ENCODE results near the gene SLC4A1. TPM values are rescaled to one million over a fixed set of nuclear protein-coding genes. Genes with fewer than 3 reads are reported as not detected.

Gene SLC4A1
- total RNA-seq, 1 donor from 2014 or later, result not detected

- DNase-seq (ENCODE audit: low read depth in 2 of 2), result no peak
Observed at GRCh38 chr17:44284024-44284400, 16.1 kb upstream of the SLC4A1 start.

DNA sequence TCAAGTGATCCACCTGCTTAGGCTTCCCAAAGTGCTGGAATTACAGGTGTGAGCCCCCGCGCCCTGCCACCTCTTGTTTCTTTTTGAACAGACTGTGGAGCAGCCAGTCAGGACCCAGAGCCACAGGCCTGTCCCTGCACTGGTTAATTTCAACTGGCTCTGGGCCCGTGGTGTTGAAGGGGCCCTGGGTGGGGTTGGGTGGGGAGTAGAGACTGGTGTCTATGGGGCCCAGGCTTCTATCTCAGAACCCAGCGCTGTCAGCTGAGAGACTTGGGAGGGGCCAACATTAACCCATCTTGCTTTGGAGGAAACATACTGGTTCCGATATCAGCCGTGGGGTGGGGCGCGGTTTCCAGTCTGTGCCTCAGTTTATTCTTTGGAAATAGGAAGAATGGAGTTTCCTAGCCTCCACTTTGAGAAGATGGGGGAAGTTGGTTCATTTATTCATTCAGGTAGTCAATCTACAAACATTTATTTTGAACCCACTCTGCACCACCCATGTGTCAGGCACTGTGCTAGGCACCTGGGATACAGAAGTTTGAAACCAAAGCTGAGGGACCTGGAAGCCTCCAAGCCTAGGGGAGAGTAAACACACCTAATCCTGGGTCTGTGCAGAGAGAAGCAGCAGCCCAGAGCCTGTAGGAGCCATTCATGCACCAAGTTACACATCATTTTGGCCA, 15.5 kb upstream of the SLC4A1 start:
- DNase-seq (ENCODE audit: low read depth in 2 of 2), result no peak

DNA sequence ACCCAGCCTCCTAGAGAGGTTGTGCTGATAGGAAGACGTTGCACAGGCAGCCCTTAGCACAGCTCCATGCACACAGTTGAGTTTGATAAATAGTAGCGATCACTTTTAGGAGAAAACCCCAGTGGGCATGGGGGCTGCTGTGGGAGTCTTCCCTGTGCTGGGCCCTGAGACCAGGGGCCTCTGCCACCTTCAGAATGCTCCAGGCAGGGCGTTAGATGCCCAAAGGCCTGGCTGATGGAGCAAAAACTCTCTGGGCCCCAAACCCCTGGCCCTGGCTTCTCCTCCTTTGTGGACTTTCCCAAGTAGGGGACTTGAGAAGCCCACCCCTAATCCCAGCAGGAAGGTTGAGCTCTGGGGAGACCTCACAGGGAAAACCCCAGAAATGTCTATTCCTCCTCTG, 14.3 kb upstream of the SLC4A1 start:
- no peak for DNase-seq (ENCODE audit: low read depth in 2 of 2)

DNA sequence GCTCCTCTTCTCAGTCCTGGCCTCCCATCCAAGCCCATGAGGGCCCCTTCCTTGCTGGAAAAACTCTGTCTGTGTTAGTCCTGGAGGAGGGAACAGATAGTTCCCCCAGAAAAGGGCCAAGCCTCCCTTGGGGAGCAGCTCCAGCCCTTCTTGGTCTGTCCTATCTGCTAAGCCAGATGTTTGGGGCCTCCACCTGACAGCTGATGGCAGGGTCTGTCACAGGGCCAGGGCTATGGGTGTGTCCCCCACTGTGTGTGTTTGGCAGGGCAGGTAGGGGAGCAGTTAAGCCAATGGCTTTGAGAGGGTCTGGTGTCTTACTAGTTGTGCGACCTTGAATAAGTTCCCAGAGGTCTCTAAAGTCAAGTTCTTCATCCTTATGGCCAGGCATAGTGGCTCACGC, 13.6 kb upstream of the SLC4A1 start:
- DNase-seq (ENCODE audit: low read depth in 2 of 2), result no peak

DNA sequence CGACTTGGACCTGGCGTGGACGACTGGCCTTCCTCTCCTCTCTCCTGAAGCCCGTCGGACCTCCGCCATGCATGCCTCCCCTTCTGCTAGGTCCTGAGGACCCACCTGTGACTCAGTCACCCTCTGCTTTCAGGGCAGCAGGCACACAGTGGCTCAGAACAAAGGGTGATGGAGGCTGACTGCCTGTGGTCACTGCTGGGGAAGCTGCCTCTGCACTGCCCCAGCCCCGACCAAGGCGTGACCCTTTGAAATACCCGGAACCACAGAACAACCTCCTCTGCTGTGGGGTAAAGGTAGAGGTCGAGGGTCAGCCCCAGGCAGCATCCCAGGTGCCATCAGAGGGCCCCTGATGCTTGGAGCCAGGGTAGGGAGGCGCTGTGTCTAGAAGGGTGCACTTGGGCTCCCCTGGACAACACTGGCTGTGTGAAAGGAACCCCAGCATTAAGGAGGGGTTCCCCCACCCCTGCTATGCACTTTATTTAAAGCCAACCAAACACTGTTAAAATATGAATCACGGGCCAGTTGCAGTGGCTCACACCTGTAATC, 12.5 kb upstream of the SLC4A1 start:
- DNase-seq (ENCODE audit: low read depth in 2 of 2), result no peak

DNA sequence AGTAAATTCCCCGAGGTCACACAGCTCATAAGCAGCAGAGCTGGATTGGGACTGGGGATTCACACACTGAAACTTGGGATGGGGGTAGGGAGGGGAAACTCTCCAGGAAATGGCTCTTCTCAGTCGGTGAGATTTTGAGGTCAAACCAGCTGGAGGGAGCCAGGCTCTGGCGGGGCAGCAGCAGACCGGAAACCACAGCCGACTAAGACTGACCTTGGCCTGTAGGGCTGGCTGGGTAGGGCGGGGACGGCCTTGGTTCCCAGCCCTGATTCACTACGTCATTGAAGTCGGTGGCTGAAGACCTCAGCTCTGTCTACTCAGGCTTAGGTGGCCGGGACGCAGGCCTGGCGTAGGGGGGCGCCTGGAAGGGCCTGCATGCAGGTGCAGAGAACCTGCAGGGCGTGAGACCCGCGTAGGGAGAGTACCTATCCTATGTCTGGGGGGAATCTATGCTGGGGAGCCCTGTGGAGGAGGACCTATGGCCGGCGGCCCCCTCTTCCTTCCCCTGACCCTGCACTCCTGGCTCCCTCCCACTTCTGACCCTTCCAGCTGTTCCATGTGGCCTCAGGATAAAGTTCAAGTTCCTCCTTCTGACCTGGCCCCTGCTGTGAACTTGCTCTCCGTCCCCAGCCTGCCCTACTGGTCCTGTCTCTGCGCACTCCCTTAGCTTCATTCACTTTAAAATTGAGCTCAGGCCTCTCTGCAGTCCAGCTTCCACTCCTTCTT, 11.9 kb upstream of the SLC4A1 start:
- peak in 1 of 2 donors; percentile 88 for DNase-seq (ENCODE audit: low read depth in 2 of 2)

DNA sequence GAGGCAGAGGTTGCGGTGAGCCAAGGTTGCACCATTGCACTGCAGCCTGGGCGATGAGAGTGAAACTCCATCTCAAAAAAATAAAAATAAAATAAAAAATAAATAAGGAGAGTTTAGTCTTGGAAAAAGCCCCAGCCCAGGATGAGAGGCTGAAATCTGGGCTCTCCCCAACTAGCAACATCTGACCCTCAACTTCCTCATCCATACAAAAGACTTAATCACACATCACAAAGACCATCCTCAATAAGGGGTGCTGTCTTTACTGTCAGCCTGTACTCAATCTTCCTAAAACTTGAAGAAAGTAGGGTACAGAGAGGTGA, 11.4 kb upstream of the SLC4A1 start:
- DNase-seq (ENCODE audit: low read depth in 2 of 2), result no peak

DNA sequence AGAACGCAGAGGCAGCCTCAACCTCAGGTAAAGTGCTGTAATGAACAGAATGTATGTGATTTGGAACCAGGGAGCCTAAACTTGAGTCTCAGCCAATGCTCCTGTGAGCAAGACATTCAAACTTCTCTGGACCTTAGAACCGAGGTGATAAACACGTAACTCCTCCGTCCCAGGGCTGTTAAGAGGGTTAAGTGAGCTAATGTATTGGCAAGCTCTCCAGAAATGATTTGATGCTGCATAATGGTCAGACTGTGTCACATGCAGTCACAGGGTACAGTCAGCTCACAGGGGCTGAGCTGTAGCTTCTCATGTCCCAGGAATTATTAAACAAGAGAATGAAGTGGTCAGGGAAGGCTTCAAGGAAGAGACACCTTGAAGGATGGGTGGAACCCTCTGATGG, 10.0 kb upstream of the SLC4A1 start:
- DNase-seq (ENCODE audit: low read depth in 2 of 2), result no peak

DNA sequence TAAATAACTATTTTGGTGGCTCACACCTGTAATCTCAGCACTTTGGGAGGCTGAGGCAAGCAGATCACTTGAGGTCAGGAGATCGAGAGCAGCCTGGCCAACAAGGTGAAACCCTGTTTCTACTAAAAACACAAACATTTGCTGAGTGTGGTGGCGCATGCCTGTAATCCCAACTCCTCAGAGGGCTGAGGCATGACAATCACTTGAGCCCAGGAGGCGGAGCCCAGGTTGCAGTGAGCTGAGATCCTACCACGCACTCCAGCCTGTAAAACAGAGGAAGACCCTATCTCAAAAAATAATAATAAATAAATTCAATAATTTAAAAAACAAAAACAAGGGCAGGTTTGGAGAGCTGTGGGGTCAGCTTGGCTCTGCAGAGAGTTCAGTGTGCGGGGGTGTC, 5.7 kb upstream of the SLC4A1 start:
- DNase-seq (ENCODE audit: low read depth in 2 of 2), result no peak

DNA sequence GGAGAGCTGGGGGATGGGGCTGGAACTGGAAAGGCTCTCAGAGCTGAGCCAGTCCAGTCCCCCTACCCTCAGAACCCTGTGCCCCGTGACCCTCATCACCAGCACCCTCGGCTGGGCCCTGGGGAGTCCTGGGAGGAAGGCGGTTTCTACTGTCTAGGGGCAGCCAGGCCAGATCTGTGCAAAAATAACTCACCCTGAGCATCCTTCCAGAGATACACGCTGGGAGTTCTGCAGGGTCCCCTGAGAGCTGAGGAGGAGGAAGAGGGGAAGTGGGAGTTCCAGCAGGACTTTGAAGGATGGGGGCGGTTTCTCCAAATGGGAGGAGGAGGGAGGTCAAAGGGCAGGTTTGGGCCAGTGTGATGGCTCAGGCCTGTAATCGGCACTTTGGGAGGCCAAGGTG, 5.0 kb upstream of the SLC4A1 start:
- DNase-seq (ENCODE audit: low read depth in 2 of 2), result no peak

DNA sequence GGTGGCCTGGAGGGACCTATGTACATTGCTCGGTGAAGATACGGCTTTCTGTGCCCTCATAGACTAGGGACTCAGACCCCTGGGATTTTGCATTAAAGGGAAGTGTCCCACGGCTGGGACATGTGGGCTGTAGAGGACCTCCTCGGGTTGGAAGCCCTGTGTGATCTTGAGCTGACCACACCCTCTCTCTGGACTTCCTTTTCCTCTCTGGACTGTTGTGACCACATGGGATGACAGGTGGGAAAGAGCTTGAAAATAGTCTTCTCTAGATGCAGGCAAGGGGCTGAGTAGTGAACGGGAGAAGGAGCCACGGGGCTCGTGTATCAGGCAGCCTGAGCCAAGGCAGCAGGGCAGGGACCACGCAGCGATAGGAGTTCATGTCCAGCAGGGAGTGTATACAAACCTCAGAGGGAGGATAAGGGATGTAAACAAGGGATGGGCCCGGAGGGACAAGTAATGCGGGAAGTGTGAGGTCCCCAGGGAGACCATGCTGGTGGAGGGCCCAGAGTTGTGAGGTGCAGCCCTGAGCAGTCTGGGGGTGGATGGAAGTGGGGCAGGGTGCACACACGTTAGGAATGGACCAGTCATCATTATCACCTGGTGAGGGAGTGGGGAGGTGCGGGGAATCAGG, 4.5 kb upstream of the SLC4A1 start:
- DNase-seq (ENCODE audit: low read depth in 2 of 2), result no peak

DNA sequence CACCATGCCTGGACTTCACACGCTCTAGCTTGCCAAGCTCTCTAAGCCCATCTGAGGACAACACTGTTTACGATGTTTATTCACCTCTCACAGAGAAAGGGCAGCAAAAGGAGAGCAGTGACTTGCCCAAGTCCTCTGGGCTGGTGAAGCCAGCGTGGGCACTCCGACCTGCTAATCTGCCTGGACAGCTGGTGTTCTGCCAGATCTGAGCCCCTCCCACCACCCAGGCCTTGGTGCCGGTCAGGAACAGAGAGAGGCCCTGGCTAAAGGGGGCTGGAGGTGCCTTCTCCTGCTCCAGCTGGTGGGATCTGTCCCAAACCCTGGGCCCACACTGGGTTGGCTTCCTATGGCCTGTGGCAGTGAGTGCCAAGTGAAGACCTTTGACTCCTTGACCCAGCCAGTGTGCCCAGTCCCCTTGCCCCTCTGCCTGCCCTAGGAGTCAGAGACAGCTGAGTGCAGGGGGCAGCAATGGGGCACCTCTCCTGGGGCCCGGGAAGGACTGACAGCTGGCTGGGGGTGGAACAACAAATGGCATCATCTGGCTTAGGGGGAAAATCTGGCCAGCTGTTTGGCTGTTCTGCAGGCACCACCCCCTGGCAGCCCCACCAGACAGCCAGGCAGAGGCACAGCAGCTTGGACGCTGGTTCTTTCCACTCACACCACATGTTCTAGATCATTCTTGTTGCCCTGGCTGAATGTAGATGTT, 1.8 kb upstream of the SLC4A1 start:
- DNase-seq (ENCODE audit: low read depth in 2 of 2), result no peak

DNA sequence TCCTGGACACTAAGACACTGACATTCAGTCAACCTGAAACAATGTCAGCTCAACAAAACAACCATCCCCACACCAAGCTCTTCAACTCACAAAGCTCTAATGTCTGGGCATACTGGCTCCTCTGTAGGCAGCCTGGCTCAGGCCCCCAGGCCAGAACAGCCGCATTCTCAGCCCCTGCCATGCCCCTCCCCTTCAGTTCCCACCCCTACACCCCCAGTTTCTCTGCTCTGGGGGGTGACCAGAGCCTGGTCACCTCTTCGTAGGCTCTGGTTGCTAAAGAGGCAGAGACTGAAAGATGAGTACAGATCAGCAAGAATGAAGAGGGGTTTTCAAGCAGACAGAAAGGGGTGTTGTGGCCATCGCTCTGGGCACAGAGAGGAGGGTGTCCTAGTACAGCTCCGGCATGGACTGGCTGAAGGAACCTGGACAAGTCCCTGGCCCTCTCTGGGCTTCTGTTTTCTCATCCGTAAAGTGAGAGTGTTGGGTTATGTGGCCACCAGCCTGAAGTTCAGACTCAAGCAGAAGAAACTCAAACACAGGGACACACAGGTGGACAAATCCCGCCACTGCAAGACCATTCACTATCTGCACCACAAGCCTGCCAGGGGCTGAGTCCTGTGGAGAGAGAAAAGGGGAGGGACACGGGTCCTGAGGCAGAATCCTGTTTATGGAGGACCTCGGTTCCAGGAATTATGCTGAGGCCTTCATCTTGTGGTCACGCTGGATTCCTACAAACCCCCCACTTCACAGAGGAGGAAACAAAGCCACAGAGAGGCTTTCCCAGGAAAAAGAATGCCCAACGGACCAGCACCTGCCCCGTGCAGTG, 987 bp upstream of the SLC4A1 start:
- no peak for DNase-seq (ENCODE audit: low read depth in 2 of 2)

GRCh38 chr17:44267165-44267455, 825 bp downstream of the SLC4A1 start:
- DNase-seq (ENCODE audit: low read depth in 2 of 2), result no peak

DNA sequence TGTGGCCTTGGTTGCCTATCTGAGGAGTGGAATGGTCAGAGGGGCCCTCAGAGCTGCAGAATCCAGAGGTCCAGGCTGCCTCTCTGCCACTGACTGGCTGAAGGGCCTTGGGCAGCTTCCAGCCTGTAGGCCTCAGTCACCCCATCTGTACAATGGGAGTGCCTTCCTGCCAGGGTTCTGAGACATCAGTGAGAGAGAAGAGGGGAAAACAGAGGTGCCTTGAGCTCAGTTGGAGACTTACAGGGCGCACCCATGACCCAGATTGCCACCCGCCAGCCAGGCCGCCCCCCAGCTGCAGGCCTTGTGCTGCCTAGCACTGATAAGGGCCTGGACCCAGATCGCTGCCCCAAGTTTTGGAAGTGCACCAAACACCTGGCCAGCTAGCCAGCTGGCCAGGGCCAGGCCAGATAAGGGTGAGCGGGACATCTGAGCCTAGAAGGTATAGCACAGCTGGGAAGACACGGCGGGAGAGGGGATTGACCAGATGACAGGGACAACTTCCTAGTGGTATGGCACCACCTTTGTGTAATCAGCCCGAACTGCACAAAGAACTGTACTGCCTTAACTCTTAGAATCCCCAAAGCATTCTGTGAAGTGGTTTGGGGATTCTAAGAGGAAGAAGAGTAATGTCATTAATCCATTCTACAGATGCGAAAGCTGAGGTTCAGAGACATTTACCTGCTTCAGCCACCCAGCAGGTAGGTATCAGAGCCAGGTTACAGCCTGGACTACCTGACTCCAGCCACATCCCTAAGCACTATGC, 1.4 kb downstream of the SLC4A1 start:
- DNase-seq (ENCODE audit: low read depth in 2 of 2), result peak in 1 of 2 donors; percentile 12

- DNase-seq (ENCODE audit: low read depth in 2 of 2), result no peak
Observed at GRCh38 chr17:44263345-44263902, 4.5 kb downstream of the SLC4A1 start.

DNA sequence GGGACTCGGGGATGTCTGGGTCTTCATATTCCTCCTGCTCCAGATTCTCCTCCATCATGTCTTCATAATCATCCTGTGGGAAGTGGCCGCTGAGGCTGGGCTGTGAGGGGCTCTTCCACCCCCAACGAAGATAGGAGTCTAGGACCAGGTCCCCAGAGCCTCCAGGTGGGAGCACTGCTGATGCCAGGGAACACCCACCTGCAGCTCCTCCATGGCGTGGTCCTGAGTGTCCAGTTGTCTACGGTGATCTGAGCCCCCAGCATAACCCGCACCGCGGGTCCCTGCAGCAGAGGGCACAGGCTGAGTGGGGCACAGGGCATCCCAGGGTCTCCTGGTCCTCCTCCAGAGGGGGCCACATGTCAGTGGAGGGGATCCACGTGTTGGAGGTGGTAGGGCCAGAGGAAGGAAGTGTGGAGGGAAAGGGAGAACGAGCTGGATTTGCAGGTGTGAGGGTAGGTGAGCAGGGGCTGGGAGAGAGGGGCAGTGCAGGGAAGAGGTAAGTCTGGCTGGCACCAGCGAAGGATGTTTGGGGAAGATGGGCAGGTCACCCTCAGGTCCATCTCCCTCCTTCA, 5.2 kb downstream of the SLC4A1 start:
- DNase-seq (ENCODE audit: low read depth in 2 of 2), result no peak

- no peak for DNase-seq (ENCODE audit: low read depth in 2 of 2)
Observed at GRCh38 chr17:44260296-44260695, 7.6 kb downstream of the SLC4A1 start.

GRCh38 chr17:44258811-44259351, 9.1 kb downstream of the SLC4A1 start:
- DNase-seq (ENCODE audit: low read depth in 2 of 2), result no peak
